ENCODE data around the gene TPCN2.

- no peak for TF ChIP-seq CTCF (IDR thresholded peaks at IDR 0.05 in 4 of 5, conservative IDR thresholded peaks at IDR 0.05 in 1 of 5)
- TF ChIP-seq POLR2A (IDR thresholded peaks at IDR 0.05): no peak
Measured at GRCh38 chr11:69158301-69159149, 109.8 kb downstream of the TPCN2 start.

All from gastrocnemius medialis (tissue), 4 donors.